ENCODE results near the gene PRMT1.

The PRMT1 gene

DNA sequence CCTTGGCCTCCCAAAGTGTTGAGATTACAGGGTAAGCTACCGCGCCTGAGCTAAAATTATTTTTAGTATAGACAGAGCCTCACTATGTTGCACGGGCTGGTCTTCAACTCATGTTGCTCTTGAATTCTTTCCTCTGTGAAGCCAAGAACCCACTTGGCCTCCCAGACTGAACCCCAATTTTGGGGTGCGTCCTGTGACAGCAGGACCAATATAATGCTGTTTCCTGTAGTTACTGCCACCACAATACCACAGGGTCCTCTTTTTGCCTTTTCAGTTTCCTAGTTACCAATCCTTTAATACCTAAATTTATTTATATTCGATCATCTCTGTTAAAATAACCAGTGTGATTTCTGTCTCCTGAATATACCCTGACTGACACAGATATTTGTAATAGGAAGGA lies 53.1 kb downstream of the PRMT1 start:
- no peak for DNase-seq

Data from hematopoietic multipotent progenitor cell treated with erythropoietin and hydrocortisone succinate and interleukin-3 and kit ligand, for 8 days (in vitro differentiated cells).